CD4-positive, alpha-beta memory T cell (primary cell): Measurements from ENCODE around the gene WASF1. TPM values are rescaled to one million over a fixed set of nuclear protein-coding genes. Genes with fewer than 3 reads are reported as not detected.

Experiments used
- CTCF ChIA-PET: fragments of 350-600 bp; sonication (Branson Sonifier 250); formaldehyde crosslinking; loops from one replicate; lab custom pipeline; 2021; ENCODE audit warnings: inconsistent platforms; ENCODE audit not compliant: partially characterized antibody; lab: Charles Lee
- POLR2A ChIA-PET: fragments of 350-600 bp; sonication (Branson Sonifier 250); formaldehyde crosslinking; loops from one replicate; lab custom pipeline; 2021; ENCODE audit not compliant: partially characterized antibody; lab: Charles Lee
- DNase-seq, 5 donors: peaks; one replicate each; pipeline versions ENCODE4 v3.0.0 to v3.0.0-alpha.2; 2020 to 2022; ENCODE audit warnings: mixed read lengths in 1 of 5
- H3K27ac ChIP-seq: one replicate; pipeline ENCODE4 v1.7.0; 2013; ENCODE audit warnings: low read depth, low read length
- H3K27me3 ChIP-seq: 2 replicates; pipeline ENCODE4 v1.7.0; 2013; ENCODE audit warnings: mild to moderate bottlenecking, low read length, moderate library complexity; ENCODE audit not compliant: insufficient read depth
- H3K36me3 ChIP-seq: 2 replicates; pipeline ENCODE4 v1.7.0; 2013; ENCODE audit warnings: mild to moderate bottlenecking, low read length, moderate library complexity; ENCODE audit not compliant: insufficient read depth
- H3K4me1 ChIP-seq: 2 replicates; pipeline ENCODE4 v1.7.0; 2013; ENCODE audit warnings: mild to moderate bottlenecking, low read length, moderate library complexity; ENCODE audit not compliant: insufficient read depth
- H3K4me3 ChIP-seq, 2 donors: one replicate each; pipeline ENCODE4 v1.7.0; 2013; ENCODE audit warnings: low read length in 2 of 2, mild to moderate bottlenecking in 1 of 2
- H3K9me3 ChIP-seq, 2 donors: one replicate each; pipeline ENCODE4 v1.7.0; 2013; ENCODE audit warnings: low read length in 2 of 2, control low read depth in 1 of 2; ENCODE audit not compliant: control insufficient read depth in 1 of 2
- H3K27ac Mint-ChIP-seq, 7 donors: one replicate each; pipeline ENCODE4 v1.8.0; 2020 to 2021; ENCODE audit warnings: mixed read lengths in 7 of 7, mild to moderate bottlenecking in 6 of 7, inconsistent platforms in 3 of 7, moderate library complexity in 3 of 7
- H3K27me3 Mint-ChIP-seq, 2 donors: one replicate each; pipeline ENCODE4 v1.8.0; 2020 to 2021; ENCODE audit warnings: mixed read lengths in 2 of 2
- H3K36me3 Mint-ChIP-seq, 2 donors: one replicate each; pipeline ENCODE4 v1.8.0; 2020 to 2021; ENCODE audit warnings: mixed read lengths in 2 of 2, inconsistent platforms in 1 of 2, mild to moderate bottlenecking in 1 of 2
- H3K4me1 Mint-ChIP-seq, 4 donors: one replicate each; pipeline ENCODE4 v1.8.0; 2020 to 2021; ENCODE audit warnings: mixed read lengths in 4 of 4, mild to moderate bottlenecking in 1 of 4
- H3K4me3 Mint-ChIP-seq, 8 donors: one replicate each; pipeline ENCODE4 v1.8.0; 2020 to 2021; ENCODE audit warnings: mixed read lengths in 8 of 8, mild to moderate bottlenecking in 7 of 8, moderate library complexity in 6 of 8, inconsistent platforms in 3 of 8
- H3K9me3 Mint-ChIP-seq, 8 donors: one replicate each; pipeline ENCODE4 v1.8.0; 2020 to 2021; ENCODE audit warnings: mixed read lengths in 8 of 8, mild to moderate bottlenecking in 5 of 8, inconsistent platforms in 3 of 8, moderate library complexity in 1 of 8
- intact Hi-C: fragments of 100-400 bp; cut with micrococcal nuclease; formaldehyde crosslinking; loops from one replicate; pipeline ENCODE4 v1.15.1; 2023
- polyA plus RNA-seq, 2 donors: library from polyadenylated mRNA; unstranded; fragments of 300-500 nt; fragmentation: Illumina TruSeq; gene quantifications; one replicate each; pipeline ENCODE4 v1.2.3, GENCODE V29; 2021
- total RNA-seq, 2 experiments: library from RNA; stranded (reverse); gene quantifications; one replicate each; pipeline ENCODE4 v1.2.3, GENCODE V29; 2021

Gene WASF1
- total and polyA plus RNA-seq, 4 experiments from 2014 or later, result 0.09 to 0.70 (median 0.26) TPM

DNA sequence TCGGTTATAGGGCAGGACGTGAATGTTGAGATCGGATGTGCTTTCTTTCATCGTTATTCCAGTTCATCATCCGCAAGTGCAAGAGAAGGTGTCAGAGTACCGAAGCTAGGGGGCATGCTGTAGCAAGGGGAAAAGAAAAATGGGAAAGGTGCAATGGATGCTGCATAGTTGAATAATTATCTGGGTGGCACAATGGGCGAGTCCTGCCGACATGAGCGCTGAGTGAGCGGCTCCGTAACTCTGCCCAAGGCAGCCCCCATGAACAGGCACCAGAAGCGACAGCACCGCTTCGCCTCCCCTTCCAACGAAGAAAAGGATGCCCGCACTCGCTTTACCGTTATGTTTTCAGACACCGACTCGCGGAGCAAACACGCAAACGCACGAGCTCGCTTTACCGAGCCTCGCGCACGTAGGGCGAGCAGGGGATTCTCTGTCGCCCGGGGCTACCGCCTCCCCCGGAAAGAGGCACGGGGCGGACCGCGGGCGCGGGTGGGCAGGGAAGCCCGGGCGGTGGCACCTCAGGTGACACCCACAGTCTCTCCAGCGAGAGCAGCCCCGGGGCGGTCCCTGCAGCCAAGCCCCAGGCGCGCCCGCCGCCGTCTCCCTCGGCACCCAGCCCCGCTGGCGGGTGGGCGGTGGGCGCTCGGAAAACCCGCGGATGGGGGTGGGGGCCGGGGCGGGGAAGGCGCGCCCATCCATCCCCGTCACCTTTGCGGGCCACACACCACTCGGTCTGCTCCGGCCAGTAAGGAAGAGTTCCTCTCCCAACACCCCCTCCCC lies 654 bp downstream of the WASF1 start:
- Mint-ChIP-seq H3K4me3 (peak overlapping the region; percentile 82 to 92 (median 86)), H3K9me3 (no peaks in the 10 kb centered on the region), H3K36me3 (no peaks in the 10 kb centered on the region), H3K27ac (peak overlapping the region; percentile 24 to 90 (median 64)), H3K4me1 (peaks cover 4 to 6% (median 5%) of the 10 kb centered on the region in 4 donors), H3K27me3 (peaks cover 10 to 12% of the 10 kb centered on the region in 2 donors)
- Histone ChIP-seq H3K36me3 (no peaks in the 10 kb centered on the region), H3K27me3 (no peaks in the 10 kb centered on the region), H3K9me3 (no peaks in the 10 kb centered on the region), H3K4me1 (peaks cover 39% of the 10 kb centered on the region), H3K27ac (peak overlapping the region; percentile 88), H3K4me3 (peak overlapping the region; percentile 77 to 92)
- POLR2A ChIA-PET, result interaction anchor here (1.4 to 3.0 kb wide), 6 partner anchors 21 to 696 kb away, joined by 3 to 14 read pairs (median 8); partner anchors contain the start of genes AK9, AMD1 and FIG4
- peak; percentile 69 to 82 (median 75) for DNase-seq
- CTCF ChIA-PET, result interaction anchor here (0.5 to 4.5 kb wide), 6 partner anchors 27 to 488 kb away, joined by 4 to 36 read pairs (median 6); partner anchors contain the start of genes AK9 and FIG4
- intact Hi-C loops, result loop anchor here (1.0 to 10.0 kb wide), 4 partner anchors 211 to 1884 kb away; partner anchors contain the start of genes AFG1L and AMD1

DNA sequence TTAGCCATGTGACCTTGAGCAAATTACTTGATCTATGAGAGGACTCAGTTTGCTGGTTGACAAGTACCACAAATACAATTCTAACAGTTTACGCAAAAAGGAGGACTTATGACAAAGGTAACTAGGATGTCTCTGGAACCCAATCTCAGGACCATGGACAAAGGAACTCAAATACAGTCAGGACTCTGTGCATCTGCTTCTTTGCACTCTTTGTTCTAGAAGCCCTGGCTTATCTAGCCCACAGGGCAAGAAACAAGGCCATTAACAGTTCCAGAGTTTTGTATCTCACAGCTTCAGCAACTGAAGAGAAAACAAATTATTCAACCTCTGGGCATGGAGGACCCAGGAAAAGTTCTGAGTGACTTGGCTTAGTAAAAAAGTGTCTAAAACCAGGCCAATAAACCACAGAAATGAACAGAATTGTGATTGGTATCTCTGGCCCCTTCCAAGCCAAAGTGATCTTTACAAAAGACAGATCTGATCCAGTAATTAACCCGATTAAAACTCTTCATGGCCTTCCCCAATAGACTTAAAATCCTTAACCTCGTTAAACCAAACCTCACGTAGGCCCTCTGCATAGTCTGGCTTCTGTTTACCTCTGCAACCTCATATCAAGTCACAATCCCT lies 5.9 kb downstream of the WASF1 start:
- H3K4me1 Mint-ChIP-seq, result peaks cover 4 to 5% (median 4%) of the 10 kb centered on the region in 4 donors

DNA sequence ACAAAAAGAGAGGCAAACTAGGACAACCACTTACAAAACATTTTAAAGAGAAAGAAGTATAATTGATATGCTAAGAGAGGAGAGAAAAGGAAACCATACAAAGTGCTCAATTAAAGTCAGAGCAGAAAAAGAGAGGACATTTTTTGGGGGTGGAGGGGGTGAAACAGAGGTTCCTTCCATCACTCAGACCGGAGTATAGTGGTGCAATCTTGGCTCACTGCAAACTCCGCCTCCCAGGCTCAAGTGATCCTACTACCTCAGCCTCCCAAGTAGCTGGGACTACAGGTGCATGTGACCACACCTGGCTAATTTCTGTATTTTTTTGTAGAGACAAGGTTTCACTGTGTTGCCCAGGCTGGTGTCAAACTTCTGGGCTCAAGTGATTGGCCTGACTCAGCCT lies 9.4 kb downstream of the WASF1 start:
- intact Hi-C loops, result loop anchor here (10.0 kb wide), 1 partner anchor 1875 kb away; the partner anchor contains the start of gene AFG1L
- Mint-ChIP-seq H3K27ac (no peak overlapping the region), H3K27me3 (peaks cover 22 to 26% of the 10 kb centered on the region in 2 donors), H3K9me3 (no peaks in the 10 kb centered on the region), H3K36me3 (no peaks in the 10 kb centered on the region), H3K4me1 (no peaks in the 10 kb centered on the region), H3K4me3 (no peak overlapping the region)
- no peaks in the 10 kb centered on the region for H3K36me3 ChIP-seq
- ChIA-PET CTCF (no interaction called here), POLR2A (interaction anchor here (0.7 kb wide), 1 partner anchor 421 kb away, joined by 3 read pairs; no protein-coding TSS in a partner anchor)
- H3K4me1 ChIP-seq, result no peaks in the 10 kb centered on the region
- peaks cover 4% of the 10 kb centered on the region for H3K27me3 ChIP-seq
- no peaks in the 10 kb centered on the region for H3K9me3 ChIP-seq
- DNase-seq, result no peak
- H3K27ac ChIP-seq, result no peak overlapping the region
- H3K4me3 ChIP-seq, result no peak overlapping the region

More for the DNA sequence above, 5.9 kb downstream of the WASF1 start:
- intact Hi-C loops, result loop anchor here (10.0 kb wide), 1 partner anchor 1879 kb away; the partner anchor contains the start of gene AFG1L
- Mint-ChIP-seq H3K27ac (peak overlapping the region in 1 of 7 donors; percentile 9), H3K27me3 (peaks cover 22 to 25% of the 10 kb centered on the region in 2 donors), H3K36me3 (no peaks in the 10 kb centered on the region), H3K9me3 (no peaks in the 10 kb centered on the region), H3K4me3 (no peak overlapping the region)
- Histone ChIP-seq H3K27me3 (peaks cover 3% of the 10 kb centered on the region), H3K9me3 (no peaks in the 10 kb centered on the region), H3K27ac (no peak overlapping the region), H3K4me1 (peaks cover 6% of the 10 kb centered on the region), H3K36me3 (no peaks in the 10 kb centered on the region), H3K4me3 (no peak overlapping the region)
- DNase-seq, result no peak
- POLR2A ChIA-PET, result no interaction called here
- CTCF ChIA-PET, result no interaction called here

DNA sequence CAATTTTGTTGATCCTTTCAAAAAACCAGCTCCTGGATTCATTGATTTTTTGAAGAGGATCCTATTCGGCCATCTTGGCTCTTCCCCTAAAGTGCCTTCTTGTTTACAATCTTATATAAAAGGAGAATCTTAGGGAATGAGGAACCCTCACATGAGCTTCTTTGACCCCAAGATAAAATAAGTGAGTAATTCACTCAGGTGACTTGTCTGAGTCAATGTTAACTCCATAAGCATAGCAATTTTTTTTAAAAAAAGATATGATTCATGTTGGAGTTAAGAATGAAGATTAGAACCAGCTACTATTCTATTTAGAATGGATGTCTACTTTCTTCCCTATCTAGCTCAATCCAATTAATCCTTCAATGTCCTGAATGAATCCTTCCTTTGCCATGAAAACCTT lies 21.0 kb downstream of the WASF1 start:
- no peaks in the 10 kb centered on the region for H3K9me3 ChIP-seq
- H3K27ac ChIP-seq, result no peak overlapping the region
- H3K4me1 ChIP-seq, result no peaks in the 10 kb centered on the region
- H3K4me3 Mint-ChIP-seq, result no peak overlapping the region
- no peak for DNase-seq
- H3K27me3 ChIP-seq, result peaks cover 2% of the 10 kb centered on the region
- H3K36me3 ChIP-seq, result no peaks in the 10 kb centered on the region
- H3K4me3 ChIP-seq, result no peak overlapping the region
- H3K27me3 Mint-ChIP-seq, result peaks cover 15 to 20% of the 10 kb centered on the region in 2 donors
- CTCF ChIA-PET, result no interaction called here
- POLR2A ChIA-PET, result no interaction called here
- intact Hi-C loops, result no loop called here
- H3K36me3 Mint-ChIP-seq, result no peaks in the 10 kb centered on the region
- H3K27ac Mint-ChIP-seq, result no peak overlapping the region
- H3K9me3 Mint-ChIP-seq, result peaks cover 0 to 6% (median 3%) of the 10 kb centered on the region in 8 donors
- no peaks in the 10 kb centered on the region for H3K4me1 Mint-ChIP-seq

DNA sequence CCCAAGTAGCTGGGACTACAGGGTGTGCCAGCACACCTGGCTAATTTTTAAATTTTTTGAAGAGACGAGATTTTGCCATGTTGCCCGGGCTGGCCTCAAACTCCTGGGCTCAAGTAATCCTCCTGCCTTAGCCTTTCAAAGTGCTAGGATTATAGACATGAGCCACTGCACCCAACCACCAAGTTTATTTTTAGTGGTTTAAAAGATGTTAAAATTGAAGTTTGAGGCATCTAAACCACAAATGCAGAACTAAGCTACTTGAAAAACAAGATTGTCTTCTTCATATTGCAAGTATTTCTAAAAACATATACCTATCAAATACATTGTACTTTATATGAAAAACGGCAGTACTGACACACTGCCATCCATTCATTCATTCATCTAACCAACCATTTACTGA lies 31.6 kb downstream of the WASF1 start:
- H3K27ac ChIP-seq, result no peak overlapping the region
- Mint-ChIP-seq H3K36me3 (no peaks in the 10 kb centered on the region), H3K27me3 (peaks cover 9 to 11% of the 10 kb centered on the region in 2 donors), H3K4me3 (no peak overlapping the region), H3K9me3 (peaks cover 0 to 4% (median 0%) of the 10 kb centered on the region in 8 donors), H3K4me1 (no peaks in the 10 kb centered on the region), H3K27ac (no peak overlapping the region)
- no peaks in the 10 kb centered on the region for H3K9me3 ChIP-seq
- intact Hi-C loops, result no loop called here
- no peaks in the 10 kb centered on the region for H3K27me3 ChIP-seq
- ChIA-PET CTCF (no interaction called here), POLR2A (no interaction called here)
- H3K4me1 ChIP-seq, result no peaks in the 10 kb centered on the region
- no peaks in the 10 kb centered on the region for H3K36me3 ChIP-seq
- no peak overlapping the region for H3K4me3 ChIP-seq
- DNase-seq, result no peak

DNA sequence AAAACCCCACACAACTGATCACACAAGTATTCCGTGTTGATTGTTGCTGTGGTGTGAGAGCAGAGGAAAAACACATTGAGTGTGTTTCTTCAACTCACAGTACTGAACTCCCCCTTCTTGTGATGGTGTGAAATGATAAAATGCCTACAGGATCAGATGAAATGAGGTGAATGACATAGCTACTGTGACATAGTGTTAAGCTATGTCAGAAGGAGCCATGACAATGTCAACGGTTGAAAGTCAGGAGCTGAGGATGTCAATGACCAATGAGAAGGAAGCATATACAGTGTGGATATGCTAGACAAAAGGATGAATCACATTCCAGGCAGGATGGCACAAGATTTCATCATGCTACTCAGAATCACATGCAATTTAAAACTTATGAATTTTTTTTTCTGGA lies 38.8 kb downstream of the WASF1 start:
- intact Hi-C loops, result no loop called here
- POLR2A ChIA-PET, result no interaction called here
- H3K9me3 Mint-ChIP-seq, result peaks cover 0 to 8% (median 4%) of the 10 kb centered on the region in 8 donors
- Histone ChIP-seq H3K27me3 (peaks cover 4% of the 10 kb centered on the region), H3K4me3 (no peak overlapping the region), H3K4me1 (no peaks in the 10 kb centered on the region), H3K36me3 (no peaks in the 10 kb centered on the region), H3K9me3 (no peaks in the 10 kb centered on the region), H3K27ac (no peak overlapping the region)
- no peak overlapping the region for H3K27ac Mint-ChIP-seq
- DNase-seq, result no peak
- no peak overlapping the region for H3K4me3 Mint-ChIP-seq
- peaks cover 0 to 4% of the 10 kb centered on the region in 2 donors for H3K36me3 Mint-ChIP-seq
- no peaks in the 10 kb centered on the region for H3K4me1 Mint-ChIP-seq
- CTCF ChIA-PET, result no interaction called here
- H3K27me3 Mint-ChIP-seq, result peaks cover 12 to 16% of the 10 kb centered on the region in 2 donors

DNA sequence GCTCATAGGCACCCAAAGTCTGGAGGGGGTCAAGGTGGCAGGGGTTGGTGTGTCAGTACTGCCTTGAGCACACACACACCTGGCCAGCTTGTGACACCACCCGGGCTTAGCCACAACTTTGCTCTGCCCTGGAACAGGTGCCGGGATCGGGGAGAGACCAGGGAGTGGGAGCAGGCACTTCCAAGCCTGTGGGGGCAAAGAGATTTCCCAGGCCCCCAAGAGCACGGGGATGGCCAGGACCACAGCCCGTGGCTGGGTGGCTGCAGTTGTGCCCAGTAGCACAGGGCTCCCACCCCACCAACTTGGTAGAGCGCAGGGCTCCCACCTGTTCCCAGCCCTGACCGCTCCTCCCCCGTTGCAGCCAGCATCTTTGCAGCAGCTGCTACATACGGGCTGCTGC lies 40.4 kb downstream of the WASF1 start:
- peaks cover 19 to 22% of the 10 kb centered on the region in 2 donors for H3K27me3 Mint-ChIP-seq
- H3K36me3 ChIP-seq, result no peaks in the 10 kb centered on the region
- no peak overlapping the region for H3K4me3 Mint-ChIP-seq
- intact Hi-C loops, result no loop called here
- no peak overlapping the region for H3K4me3 ChIP-seq
- H3K27ac Mint-ChIP-seq, result no peak overlapping the region
- H3K27ac ChIP-seq, result no peak overlapping the region
- no peak for DNase-seq
- H3K4me1 ChIP-seq, result no peaks in the 10 kb centered on the region
- peaks cover 0 to 4% of the 10 kb centered on the region in 2 donors for H3K36me3 Mint-ChIP-seq
- ChIA-PET POLR2A (no interaction called here), CTCF (no interaction called here)
- peaks cover 4% of the 10 kb centered on the region for H3K27me3 ChIP-seq
- H3K9me3 Mint-ChIP-seq, result peaks cover 0 to 6% (median 5%) of the 10 kb centered on the region in 8 donors
- H3K9me3 ChIP-seq, result no peaks in the 10 kb centered on the region
- H3K4me1 Mint-ChIP-seq, result no peaks in the 10 kb centered on the region
